ENCODE data around the gene ADCY4. TPM values are rescaled to one million over a fixed set of nuclear protein-coding genes. Genes with fewer than 3 reads are reported as not detected.

Gene ADCY4
- total and polyA plus RNA-seq, 4 donors: 22.6 to 42.8 (median 36.0) TPM

DNA sequence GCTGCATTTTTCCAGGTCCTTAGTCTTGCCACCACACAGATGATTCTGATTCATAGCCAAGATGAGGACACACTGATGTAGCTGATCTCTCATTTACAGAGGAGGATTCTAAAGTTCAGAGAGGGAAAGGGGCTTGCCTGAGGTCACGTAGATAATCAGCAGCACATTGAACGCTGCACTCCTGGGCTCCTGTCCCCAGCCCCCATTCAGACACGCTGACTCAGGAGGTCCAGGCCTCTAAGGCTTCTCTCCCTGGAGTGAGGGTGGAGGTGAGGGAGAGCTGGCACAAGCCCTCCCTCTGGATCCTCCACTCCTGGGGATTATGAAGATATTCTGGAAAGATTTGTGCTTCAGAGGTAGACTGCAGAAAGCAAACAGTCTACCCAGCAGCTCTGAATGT, 43.5 kb upstream of the ADCY4 start:
- Histone ChIP-seq H3K27me3 (ENCODE audit: control insufficient read depth in 3 of 3, insufficient read depth in 3 of 3, low read length in 2 of 3) (no peaks in the 10 kb centered on the region), H3K4me1 (ENCODE audit: control insufficient read depth in 5 of 5, insufficient read depth in 5 of 5, low read length in 5 of 5) (peaks cover 0 to 8% (median 0%) of the 10 kb centered on the region in 5 donors), H3K9ac (ENCODE audit: insufficient read depth in 1 of 2, low read length in 2 of 2) (no peak overlapping the region), H3K4me3 (no peak overlapping the region), H3K36me3 (ENCODE audit: control insufficient read depth in 4 of 4, insufficient read depth in 4 of 4, low read length in 4 of 4) (peaks cover 0 to 21% (median 6%) of the 10 kb centered on the region in 4 donors), H3K9me3 (ENCODE audit: control insufficient read depth in 4 of 4, insufficient read depth in 3 of 4, low read length in 3 of 4) (no peaks in the 10 kb centered on the region), H3K27ac (ENCODE audit: low read depth in 1 of 2, low read length in 1 of 2) (no peak overlapping the region)
- DNase-seq (no peak), ATAC-seq (ENCODE audit: insufficient read depth, low FRiP score) (no peak)
- 82 to 90% methylated on average over 3 of the region's 3 CpGs for WGBS, 2 donors
- TF ChIP-seq CTCF (IDR thresholded peaks at IDR 0.05; ENCODE audit: control extremely low read depth, extremely low read depth): no peak

DNA sequence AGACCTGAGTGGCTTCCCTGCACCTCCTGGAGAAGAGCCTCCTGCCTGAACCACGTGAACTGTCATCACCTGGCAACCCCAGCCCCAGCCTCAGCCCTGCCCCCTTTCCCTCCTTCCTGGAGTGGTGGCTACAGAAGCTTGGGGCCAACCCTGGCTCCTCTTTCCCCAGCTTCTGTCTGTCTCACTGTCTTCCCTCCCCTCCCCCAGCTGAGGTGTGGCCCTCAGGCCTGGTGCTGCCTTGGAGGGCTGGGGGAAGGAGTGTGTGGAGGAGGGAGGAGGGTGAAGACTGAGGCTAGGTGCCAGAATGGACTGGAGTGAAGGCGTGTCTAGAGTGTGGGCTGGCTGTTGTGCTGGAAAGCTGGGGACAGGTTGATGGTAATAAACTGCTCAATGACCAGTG, 42.8 kb upstream of the ADCY4 start:
- Histone ChIP-seq H3K4me1 (ENCODE audit: control insufficient read depth in 5 of 5, insufficient read depth in 5 of 5, low read length in 5 of 5) (peaks cover 0 to 8% (median 1%) of the 10 kb centered on the region in 5 donors), H3K9ac (ENCODE audit: insufficient read depth in 1 of 2, low read length in 2 of 2) (no peak overlapping the region), H3K27me3 (ENCODE audit: control insufficient read depth in 3 of 3, insufficient read depth in 3 of 3, low read length in 2 of 3) (no peaks in the 10 kb centered on the region), H3K36me3 (ENCODE audit: control insufficient read depth in 4 of 4, insufficient read depth in 4 of 4, low read length in 4 of 4) (peaks cover 0 to 27% (median 6%) of the 10 kb centered on the region in 4 donors), H3K9me3 (ENCODE audit: control insufficient read depth in 4 of 4, insufficient read depth in 3 of 4, low read length in 3 of 4) (no peaks in the 10 kb centered on the region), H3K4me3 (no peak overlapping the region), H3K27ac (ENCODE audit: low read depth in 1 of 2, low read length in 1 of 2) (no peak overlapping the region)
- DNase-seq (no peak), ATAC-seq (ENCODE audit: insufficient read depth, low FRiP score) (no peak)
- WGBS, 2 donors: 56 to 84% methylated on average over 2 of the region's 2 CpGs
- no peak for TF ChIP-seq CTCF (IDR thresholded peaks at IDR 0.05; ENCODE audit: control extremely low read depth, extremely low read depth)

- H3K36me3 ChIP-seq (ENCODE audit: control insufficient read depth in 4 of 4, insufficient read depth in 4 of 4, low read length in 4 of 4): peaks cover 0 to 33% (median 6%) of the 10 kb centered on the region in 4 donors
- ATAC-seq (ENCODE audit: insufficient read depth, low FRiP score): no peak
- H3K4me1 ChIP-seq (ENCODE audit: control insufficient read depth in 5 of 5, insufficient read depth in 5 of 5, low read length in 5 of 5): peaks cover 0 to 12% (median 5%) of the 10 kb centered on the region in 5 donors
- no peak overlapping the region for H3K27ac ChIP-seq (ENCODE audit: low read depth in 1 of 2, low read length in 1 of 2)
- no peak for DNase-seq
- TF ChIP-seq CTCF (IDR thresholded peaks at IDR 0.05; ENCODE audit: control extremely low read depth, extremely low read depth): no peak
- WGBS, 2 donors: 82% methylated on average over 7 of the region's 7 CpGs
- H3K9ac ChIP-seq (ENCODE audit: insufficient read depth in 1 of 2, low read length in 2 of 2): no peak overlapping the region
- no peaks in the 10 kb centered on the region for H3K27me3 ChIP-seq (ENCODE audit: control insufficient read depth in 3 of 3, insufficient read depth in 3 of 3, low read length in 2 of 3)
- H3K9me3 ChIP-seq (ENCODE audit: control insufficient read depth in 4 of 4, insufficient read depth in 3 of 4, low read length in 3 of 4): no peaks in the 10 kb centered on the region
- no peak overlapping the region for H3K4me3 ChIP-seq
Observed at GRCh38 chr14:24377126-24377525, 42.3 kb upstream of the ADCY4 start.

DNA sequence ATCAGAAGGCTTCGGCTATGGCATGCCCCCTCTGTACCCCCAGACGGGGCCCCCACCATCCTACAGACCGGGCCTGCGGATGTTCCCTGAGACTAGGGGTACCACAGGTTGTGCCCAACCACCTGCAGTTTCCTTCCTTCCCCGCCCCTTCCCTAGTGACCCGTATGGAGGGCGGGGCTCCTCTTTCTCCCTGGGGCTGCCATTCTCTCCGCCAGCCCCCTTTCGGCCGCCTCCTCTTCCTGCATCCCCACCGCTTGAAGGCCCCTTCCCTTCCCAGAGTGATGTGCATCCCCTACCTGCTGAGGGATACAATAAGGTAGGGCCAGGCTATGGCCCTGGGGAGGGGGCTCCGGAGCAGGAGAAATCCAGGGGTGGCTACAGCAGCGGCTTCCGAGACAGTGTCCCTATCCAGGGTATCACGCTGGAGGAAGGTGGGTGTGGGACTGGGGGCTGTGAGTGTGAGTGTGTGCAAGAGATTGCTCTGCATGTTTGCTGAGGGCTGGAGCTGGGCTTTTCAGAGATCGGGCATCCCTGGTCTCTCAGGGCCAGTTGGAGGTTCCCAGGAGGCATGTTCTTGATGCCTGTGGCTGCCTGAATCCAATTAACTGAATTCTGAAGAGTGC, 41.7 kb upstream of the ADCY4 start:
- TF ChIP-seq CTCF (IDR thresholded peaks at IDR 0.05; ENCODE audit: control extremely low read depth, extremely low read depth): no peak
- Histone ChIP-seq H3K9ac (ENCODE audit: insufficient read depth in 1 of 2, low read length in 2 of 2) (no peak overlapping the region), H3K36me3 (ENCODE audit: control insufficient read depth in 4 of 4, insufficient read depth in 4 of 4, low read length in 4 of 4) (peaks cover 0 to 33% (median 6%) of the 10 kb centered on the region in 4 donors), H3K27ac (ENCODE audit: low read depth in 1 of 2, low read length in 1 of 2) (no peak overlapping the region), H3K9me3 (ENCODE audit: control insufficient read depth in 4 of 4, insufficient read depth in 3 of 4, low read length in 3 of 4) (no peaks in the 10 kb centered on the region), H3K4me3 (no peak overlapping the region), H3K27me3 (ENCODE audit: control insufficient read depth in 3 of 3, insufficient read depth in 3 of 3, low read length in 2 of 3) (no peaks in the 10 kb centered on the region), H3K4me1 (ENCODE audit: control insufficient read depth in 5 of 5, insufficient read depth in 5 of 5, low read length in 5 of 5) (peaks cover 0 to 13% (median 5%) of the 10 kb centered on the region in 5 donors)
- no peak for ATAC-seq (ENCODE audit: insufficient read depth, low FRiP score)
- WGBS, 2 donors: 76 to 80% methylated on average over 12 to 16 of the region's 16 CpGs
- DNase-seq: no peak
